WTC11 (cell line): ENCODE results near the gene ASIC2. TPM values are rescaled to one million over a fixed set of nuclear protein-coding genes. Genes with fewer than 3 reads are reported as not detected.

Experiments used
- ATAC-seq: fragments of 200-7000 bp; cut with Tn5 transposase; 2 replicates; pipeline ENCODE4 v1.10.0; 2021; ENCODE audit warnings: mild to moderate bottlenecking, moderate library complexity
- CTCF ChIA-PET: fragments of 300-600 bp; sonication (Branson Sonifier 250); formaldehyde crosslinking; loops from one replicate; lab custom pipeline; 2021; ENCODE audit warnings: antibody characterized with exemption; lab: Charles Lee
- POLR2A ChIA-PET: fragments of 350-600 bp; sonication (Branson Sonifier 250); formaldehyde crosslinking; loops from one replicate; lab custom pipeline; 2021; ENCODE audit warnings: antibody characterized with exemption; lab: Charles Lee
- DNase-seq: peaks from one replicate; pipeline ENCODE4 v3.0.0; 2021; ENCODE audit warnings: low spot score
- H3K27ac Mint-ChIP-seq: 2 replicates; pipeline ENCODE4 v1.8.0; 2021; ENCODE audit warnings: mixed read lengths
- H3K27me3 Mint-ChIP-seq: 2 replicates; pipeline ENCODE4 v1.8.0; 2021; ENCODE audit warnings: low read depth, mild to moderate bottlenecking, moderate library complexity, mixed read lengths
- H3K36me3 Mint-ChIP-seq: 2 replicates; pipeline ENCODE4 v1.8.0; 2021; ENCODE audit warnings: mixed read lengths
- H3K4me1 Mint-ChIP-seq: 2 replicates; pipeline ENCODE4 v1.8.0; 2022; ENCODE audit warnings: mixed read lengths
- H3K4me3 Mint-ChIP-seq: 2 replicates; pipeline ENCODE4 v1.8.0; 2021; ENCODE audit warnings: mild to moderate bottlenecking, moderate library complexity, mixed read lengths
- H3K9me3 Mint-ChIP-seq: 2 replicates; pipeline ENCODE4 v1.8.0; 2021; ENCODE audit warnings: mixed read lengths
- CREM ChIP-seq: sonication (generic); formaldehyde crosslinking; IDR thresholded peaks from 2 replicates; pipeline ENCODE4 v1.8.1; 2022; ENCODE audit warnings: mild to moderate bottlenecking, missing genetic modification reagents, moderate library complexity
- ETV6 ChIP-seq: sonication (generic); formaldehyde crosslinking; IDR thresholded peaks from 2 replicates; pipeline ENCODE4 v1.8.1; 2022; ENCODE audit warnings: mild to moderate bottlenecking, missing genetic modification reagents
- GABPB1 ChIP-seq: sonication (generic); formaldehyde crosslinking; IDR thresholded peaks from 2 replicates; pipeline ENCODE4 v1.8.1; 2023; ENCODE audit warnings: mild to moderate bottlenecking, missing genetic modification reagents
- JAZF1 ChIP-seq: fragments of 250-450 bp; sonication (Bioruptor Pico); IDR thresholded peaks from 2 replicates; pipeline ENCODE4 v1.9.0; 2021; ENCODE audit warnings: moderate library complexity, mild to moderate bottlenecking, inconsistent platforms
- MYBL2 ChIP-seq: sonication (generic); formaldehyde crosslinking; IDR thresholded peaks from 2 replicates; pipeline ENCODE4 v1.8.1; 2023; ENCODE audit warnings: mild to moderate bottlenecking, moderate library complexity, missing genetic modification reagents
- RORB ChIP-seq: fragments of 250-450 bp; sonication (Bioruptor Pico); IDR thresholded peaks from 2 replicates; pipeline ENCODE4 v1.9.0; 2021; ENCODE audit warnings: mild to moderate bottlenecking
- SMAD3 ChIP-seq: sonication (generic); formaldehyde crosslinking; IDR thresholded peaks from 2 replicates; pipeline ENCODE4 v1.8.0; 2022; ENCODE audit warnings: missing genetic modification reagents, mild to moderate bottlenecking, borderline replicate concordance
- TEAD4 ChIP-seq: sonication (generic); formaldehyde crosslinking; IDR thresholded peaks from 2 replicates; pipeline ENCODE4 v1.8.0; 2022; ENCODE audit warnings: mild to moderate bottlenecking, missing genetic modification reagents
- TP53 ChIP-seq: sonication (generic); formaldehyde crosslinking; IDR thresholded peaks from 2 replicates; pipeline ENCODE4 v1.8.1; 2023; ENCODE audit warnings: mild to moderate bottlenecking, missing genetic modification reagents
- ZNF121 ChIP-seq: sonication (generic); formaldehyde crosslinking; IDR thresholded peaks from 2 replicates; pipeline ENCODE4 v1.8.0; 2023; ENCODE audit warnings: missing genetic modification reagents
- total RNA-seq: library from RNA; stranded (reverse); gene quantifications from 3 replicates; pipeline ENCODE4 v1.2.3, GENCODE V29; 2021
- TF ChIP-seq, protein P1 (sequence below): sonication (generic); formaldehyde crosslinking; IDR thresholded peaks from 2 replicates; pipeline ENCODE4 v1.8.1; 2023; ENCODE audit warnings: mild to moderate bottlenecking, moderate library complexity, missing genetic modification reagents
- TF ChIP-seq, protein P2 (sequence below): sonication (generic); formaldehyde crosslinking; IDR thresholded peaks from 2 replicates; pipeline ENCODE4 v1.8.0; 2022; ENCODE audit warnings: mild to moderate bottlenecking, missing genetic modification reagents
- TF ChIP-seq, protein P3 (sequence below): sonication (generic); formaldehyde crosslinking; IDR thresholded peaks from 2 replicates; pipeline ENCODE4 v1.8.0; 2023; ENCODE audit warnings: missing genetic modification reagents, mild to moderate bottlenecking, borderline replicate concordance
- TF ChIP-seq, protein P4 (sequence below): sonication (generic); formaldehyde crosslinking; IDR thresholded peaks from 2 replicates; pipeline ENCODE4 v1.8.1; 2022; ENCODE audit warnings: low read depth, mild to moderate bottlenecking, moderate library complexity, missing genetic modification reagents, borderline replicate concordance
- TF ChIP-seq, protein P5 (sequence below): fragments of 250-450 bp; sonication (Bioruptor Pico); IDR thresholded peaks from 2 replicates; pipeline ENCODE4 v1.8.0; 2021; ENCODE audit warnings: mild to moderate bottlenecking
- TF ChIP-seq, protein P6 (sequence below): sonication (generic); formaldehyde crosslinking; IDR thresholded peaks from 2 replicates; pipeline ENCODE4 v1.8.0; 2023; ENCODE audit warnings: missing genetic modification reagents

The ASIC2 gene
- total RNA-seq, 1 experiment from 2014 or later, result 2.7 TPM

DNA sequence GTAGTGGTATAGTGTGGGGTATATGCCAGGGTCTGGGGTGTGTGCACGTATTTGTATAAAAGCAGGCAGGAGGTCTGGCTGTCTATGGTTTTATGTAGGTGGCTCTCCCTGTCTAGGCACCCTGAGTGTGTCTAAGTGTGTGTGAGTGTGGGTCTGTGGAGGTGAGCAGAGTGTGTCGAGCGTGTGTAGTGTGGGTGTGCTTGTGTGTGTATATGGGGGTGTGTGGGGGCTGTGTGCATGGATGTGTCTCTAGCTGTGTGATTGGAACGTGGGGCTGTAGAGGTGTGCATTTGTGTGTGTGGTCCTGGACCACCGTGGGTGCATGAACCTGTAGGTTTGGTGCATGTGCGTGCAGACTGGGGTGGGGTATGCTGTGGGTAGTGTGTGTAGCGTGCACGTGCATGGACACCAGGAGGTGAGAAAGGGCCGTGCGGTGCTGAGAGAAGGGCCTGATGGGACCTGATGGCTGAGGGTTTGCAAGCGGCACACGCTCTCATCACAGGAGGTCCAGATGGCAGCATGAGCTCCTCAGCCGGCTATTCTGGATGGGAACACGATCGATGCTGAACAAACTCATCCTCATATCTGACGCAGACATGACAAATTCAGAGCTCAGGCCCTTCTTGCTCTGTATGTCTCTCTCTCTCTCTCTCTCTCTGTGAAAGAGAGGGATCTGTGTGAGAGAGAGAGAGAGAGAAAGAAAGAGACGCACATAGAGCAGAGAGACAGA lies 273.8 kb downstream of the ASIC2 start (continued):
- TF ChIP-seq, protein P1, sequence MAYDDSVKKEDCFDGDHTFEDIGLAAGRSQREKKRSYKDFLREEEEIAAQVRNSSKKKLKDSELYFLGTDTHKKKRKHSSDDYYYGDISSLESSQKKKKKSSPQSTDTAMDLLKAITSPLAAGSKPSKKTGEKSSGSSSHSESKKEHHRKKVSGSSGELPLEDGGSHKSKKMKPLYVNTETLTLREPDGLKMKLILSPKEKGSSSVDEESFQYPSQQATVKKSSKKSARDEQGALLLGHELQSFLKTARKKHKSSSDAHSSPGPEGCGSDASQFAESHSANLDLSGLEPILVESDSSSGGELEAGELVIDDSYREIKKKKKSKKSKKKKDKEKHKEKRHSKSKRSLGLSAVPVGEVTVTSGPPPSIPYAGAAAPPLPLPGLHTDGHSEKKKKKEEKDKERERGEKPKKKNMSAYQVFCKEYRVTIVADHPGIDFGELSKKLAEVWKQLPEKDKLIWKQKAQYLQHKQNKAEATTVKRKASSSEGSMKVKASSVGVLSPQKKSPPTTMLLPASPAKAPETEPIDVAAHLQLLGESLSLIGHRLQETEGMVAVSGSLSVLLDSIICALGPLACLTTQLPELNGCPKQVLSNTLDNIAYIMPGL, result no peak
- TF ChIP-seq RORB (CRISPR knock-in tag) (no peak), JAZF1 (CRISPR knock-in tag) (no peak), SMAD3 (no peak), ETV6 (CRISPR knock-in tag) (no peak)
- TF ChIP-seq, protein P2, sequence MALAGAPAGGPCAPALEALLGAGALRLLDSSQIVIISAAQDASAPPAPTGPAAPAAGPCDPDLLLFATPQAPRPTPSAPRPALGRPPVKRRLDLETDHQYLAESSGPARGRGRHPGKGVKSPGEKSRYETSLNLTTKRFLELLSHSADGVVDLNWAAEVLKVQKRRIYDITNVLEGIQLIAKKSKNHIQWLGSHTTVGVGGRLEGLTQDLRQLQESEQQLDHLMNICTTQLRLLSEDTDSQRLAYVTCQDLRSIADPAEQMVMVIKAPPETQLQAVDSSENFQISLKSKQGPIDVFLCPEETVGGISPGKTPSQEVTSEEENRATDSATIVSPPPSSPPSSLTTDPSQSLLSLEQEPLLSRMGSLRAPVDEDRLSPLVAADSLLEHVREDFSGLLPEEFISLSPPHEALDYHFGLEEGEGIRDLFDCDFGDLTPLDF (CRISPR knock-in tag), result no peak
- TF ChIP-seq, all 79 proteins: peak for 0

DNA sequence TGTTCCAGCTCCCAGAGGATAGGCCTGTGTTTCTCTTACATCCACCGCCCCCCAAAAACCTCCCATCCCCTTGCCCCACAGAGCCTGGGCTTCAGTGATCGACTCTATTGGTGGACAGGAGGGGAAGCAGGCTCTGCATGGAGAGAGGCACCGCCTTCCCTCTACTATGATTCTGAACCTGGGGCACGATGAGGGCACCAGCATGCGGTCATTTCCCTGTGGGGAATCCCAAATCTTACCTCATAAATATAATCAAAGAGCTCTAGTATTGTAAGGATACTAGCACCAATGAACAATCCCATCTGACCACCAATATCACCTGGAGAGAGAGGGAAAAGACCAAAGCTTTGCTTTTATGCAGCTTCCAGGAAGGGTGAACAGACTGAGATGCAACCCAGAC lies 275.7 kb downstream of the ASIC2 start:
- CTCF ChIA-PET, result interaction anchor here (1.0 to 2.3 kb wide), 4 partner anchors 19 to 123 kb away, joined by 3 to 9 read pairs (median 6); no protein-coding TSS in a partner anchor
- Mint-ChIP-seq H3K27me3 (peaks cover 6% of the 10 kb centered on the region; the same call in 1 of the 2 replicates), H3K4me3 (no peak overlapping the region), H3K27ac (no peak overlapping the region), H3K4me1 (peaks cover 5% of the 10 kb centered on the region), H3K36me3 (no peaks in the 10 kb centered on the region), H3K9me3 (no peaks in the 10 kb centered on the region)
- POLR2A ChIA-PET, result no interaction called here
- ATAC-seq (no peak), DNase-seq (no peak)
- TF ChIP-seq CREM, result no peak
- TF ChIP-seq TEAD4 (CRISPR knock-in tag), result no peak
- TF ChIP-seq, protein P3, sequence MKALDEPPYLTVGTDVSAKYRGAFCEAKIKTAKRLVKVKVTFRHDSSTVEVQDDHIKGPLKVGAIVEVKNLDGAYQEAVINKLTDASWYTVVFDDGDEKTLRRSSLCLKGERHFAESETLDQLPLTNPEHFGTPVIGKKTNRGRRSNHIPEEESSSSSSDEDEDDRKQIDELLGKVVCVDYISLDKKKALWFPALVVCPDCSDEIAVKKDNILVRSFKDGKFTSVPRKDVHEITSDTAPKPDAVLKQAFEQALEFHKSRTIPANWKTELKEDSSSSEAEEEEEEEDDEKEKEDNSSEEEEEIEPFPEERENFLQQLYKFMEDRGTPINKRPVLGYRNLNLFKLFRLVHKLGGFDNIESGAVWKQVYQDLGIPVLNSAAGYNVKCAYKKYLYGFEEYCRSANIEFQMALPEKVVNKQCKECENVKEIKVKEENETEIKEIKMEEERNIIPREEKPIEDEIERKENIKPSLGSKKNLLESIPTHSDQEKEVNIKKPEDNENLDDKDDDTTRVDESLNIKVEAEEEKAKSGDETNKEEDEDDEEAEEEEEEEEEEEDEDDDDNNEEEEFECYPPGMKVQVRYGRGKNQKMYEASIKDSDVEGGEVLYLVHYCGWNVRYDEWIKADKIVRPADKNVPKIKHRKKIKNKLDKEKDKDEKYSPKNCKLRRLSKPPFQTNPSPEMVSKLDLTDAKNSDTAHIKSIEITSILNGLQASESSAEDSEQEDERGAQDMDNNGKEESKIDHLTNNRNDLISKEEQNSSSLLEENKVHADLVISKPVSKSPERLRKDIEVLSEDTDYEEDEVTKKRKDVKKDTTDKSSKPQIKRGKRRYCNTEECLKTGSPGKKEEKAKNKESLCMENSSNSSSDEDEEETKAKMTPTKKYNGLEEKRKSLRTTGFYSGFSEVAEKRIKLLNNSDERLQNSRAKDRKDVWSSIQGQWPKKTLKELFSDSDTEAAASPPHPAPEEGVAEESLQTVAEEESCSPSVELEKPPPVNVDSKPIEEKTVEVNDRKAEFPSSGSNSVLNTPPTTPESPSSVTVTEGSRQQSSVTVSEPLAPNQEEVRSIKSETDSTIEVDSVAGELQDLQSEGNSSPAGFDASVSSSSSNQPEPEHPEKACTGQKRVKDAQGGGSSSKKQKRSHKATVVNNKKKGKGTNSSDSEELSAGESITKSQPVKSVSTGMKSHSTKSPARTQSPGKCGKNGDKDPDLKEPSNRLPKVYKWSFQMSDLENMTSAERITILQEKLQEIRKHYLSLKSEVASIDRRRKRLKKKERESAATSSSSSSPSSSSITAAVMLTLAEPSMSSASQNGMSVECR (CRISPR knock-in tag), result no peak
- TF ChIP-seq, protein P4, sequence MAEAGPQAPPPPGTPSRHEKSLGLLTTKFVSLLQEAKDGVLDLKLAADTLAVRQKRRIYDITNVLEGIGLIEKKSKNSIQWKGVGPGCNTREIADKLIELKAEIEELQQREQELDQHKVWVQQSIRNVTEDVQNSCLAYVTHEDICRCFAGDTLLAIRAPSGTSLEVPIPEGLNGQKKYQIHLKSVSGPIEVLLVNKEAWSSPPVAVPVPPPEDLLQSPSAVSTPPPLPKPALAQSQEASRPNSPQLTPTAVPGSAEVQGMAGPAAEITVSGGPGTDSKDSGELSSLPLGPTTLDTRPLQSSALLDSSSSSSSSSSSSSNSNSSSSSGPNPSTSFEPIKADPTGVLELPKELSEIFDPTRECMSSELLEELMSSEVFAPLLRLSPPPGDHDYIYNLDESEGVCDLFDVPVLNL, result no peak
- TF ChIP-seq MYBL2 (CRISPR knock-in tag), result no peak

DNA sequence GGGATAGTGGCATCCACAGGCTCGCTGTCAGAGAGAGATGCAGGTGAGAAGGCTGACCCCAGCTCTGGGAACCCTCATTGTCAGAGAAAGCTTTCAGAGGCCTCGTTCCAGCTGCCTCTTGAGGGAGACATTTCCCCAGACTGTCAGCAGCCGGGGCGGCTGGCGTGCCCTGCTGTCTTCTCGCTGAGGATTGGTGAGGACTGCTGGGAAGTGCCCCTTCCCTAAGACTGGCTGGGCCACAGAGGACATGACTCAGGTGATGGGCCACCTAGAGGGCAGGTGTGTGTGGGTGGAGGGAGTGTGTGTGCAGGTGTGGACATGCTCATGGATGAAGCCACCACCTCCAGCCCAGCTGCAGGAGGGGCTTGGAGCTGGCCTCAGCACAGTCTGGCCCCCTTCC lies 276.2 kb downstream of the ASIC2 start:
- peaks cover under 1% of the 10 kb centered on the region; the same call in 1 of the 2 replicates for H3K4me1 Mint-ChIP-seq
- ATAC-seq (peak; percentile 48), DNase-seq (no peak)
- H3K36me3 Mint-ChIP-seq, result no peaks in the 10 kb centered on the region
- TF ChIP-seq ZNF121 (CRISPR knock-in tag) (no peak), SMAD3 (no peak), GABPB1 (no peak), TP53 (CRISPR knock-in tag) (no peak)
- TF ChIP-seq, protein P5, sequence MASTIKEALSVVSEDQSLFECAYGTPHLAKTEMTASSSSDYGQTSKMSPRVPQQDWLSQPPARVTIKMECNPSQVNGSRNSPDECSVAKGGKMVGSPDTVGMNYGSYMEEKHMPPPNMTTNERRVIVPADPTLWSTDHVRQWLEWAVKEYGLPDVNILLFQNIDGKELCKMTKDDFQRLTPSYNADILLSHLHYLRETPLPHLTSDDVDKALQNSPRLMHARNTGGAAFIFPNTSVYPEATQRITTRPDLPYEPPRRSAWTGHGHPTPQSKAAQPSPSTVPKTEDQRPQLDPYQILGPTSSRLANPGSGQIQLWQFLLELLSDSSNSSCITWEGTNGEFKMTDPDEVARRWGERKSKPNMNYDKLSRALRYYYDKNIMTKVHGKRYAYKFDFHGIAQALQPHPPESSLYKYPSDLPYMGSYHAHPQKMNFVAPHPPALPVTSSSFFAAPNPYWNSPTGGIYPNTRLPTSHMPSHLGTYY (CRISPR knock-in tag), result no peak
- TF ChIP-seq, protein P6, sequence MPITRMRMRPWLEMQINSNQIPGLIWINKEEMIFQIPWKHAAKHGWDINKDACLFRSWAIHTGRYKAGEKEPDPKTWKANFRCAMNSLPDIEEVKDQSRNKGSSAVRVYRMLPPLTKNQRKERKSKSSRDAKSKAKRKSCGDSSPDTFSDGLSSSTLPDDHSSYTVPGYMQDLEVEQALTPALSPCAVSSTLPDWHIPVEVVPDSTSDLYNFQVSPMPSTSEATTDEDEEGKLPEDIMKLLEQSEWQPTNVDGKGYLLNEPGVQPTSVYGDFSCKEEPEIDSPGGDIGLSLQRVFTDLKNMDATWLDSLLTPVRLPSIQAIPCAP (CRISPR knock-in tag), result no peak
- TF ChIP-seq, all 79 proteins: peak for 0
- Mint-ChIP-seq H3K27ac (no peak overlapping the region), H3K9me3 (no peaks in the 10 kb centered on the region), H3K27me3 (peaks cover 6% of the 10 kb centered on the region; the same call in 1 of the 2 replicates), H3K4me3 (no peak overlapping the region)
- ChIA-PET POLR2A (no interaction called here), CTCF (interaction anchor here (0.6 to 2.3 kb wide), 6 partner anchors 19 to 358 kb away, joined by 3 to 9 read pairs (median 4); partner anchors contain the start of gene ASIC2)
